ENCODE data around the gene RAD51B.

RAD51B gene

GRCh38 chr14:68774771-68775613 is 955.4 kb downstream of the RAD51B start:
- no peak for DNase-seq

GRCh38 chr14:68775614-68776126 is 956.1 kb downstream of the RAD51B start:
- DNase-seq: no peak

GRCh38 chr14:68777644-68778043 is 958.1 kb downstream of the RAD51B start:
- no peak for DNase-seq
